ENCODE data around the gene MROH2A. TPM values are rescaled to one million over a fixed set of nuclear protein-coding genes. Genes with fewer than 3 reads are reported as not detected.

MROH2A gene
- total RNA-seq, 4 donors from 2014 or later: not detected

- H3K27me3 ChIP-seq: no peaks in the 10 kb centered on the region
- no peak for TF ChIP-seq EP300 (IDR thresholded peaks at IDR 0.05)
- no peak for TF ChIP-seq CTCF (IDR thresholded peaks at IDR 0.05)
- TF ChIP-seq POLR2A (IDR thresholded peaks at IDR 0.05): no peak
- DNase-seq (ENCODE audit: low spot score in 2 of 2): no peak
- no peaks in the 10 kb centered on the region for H3K36me3 ChIP-seq
- H3K27ac ChIP-seq: no peak overlapping the region
- WGBS, 2 donors: 100% methylated on average over 1 of the region's 1 CpG
- H3K4me1 ChIP-seq: no peaks in the 10 kb centered on the region
- H3K4me3 ChIP-seq: no peak overlapping the region
- no peaks in the 10 kb centered on the region for H3K9me3 ChIP-seq
Measured at GRCh38 chr2:233845301-233846060, 67.4 kb downstream of the MROH2A start.

GRCh38 chr2:233846387-233847247 is 68.5 kb downstream of the MROH2A start:
- WGBS, 2 donors: 85 to 87% methylated on average over 16 of the region's 16 CpGs
- no peaks in the 10 kb centered on the region for H3K9me3 ChIP-seq
- no peak for DNase-seq (ENCODE audit: low spot score in 2 of 2)

GRCh38 chr2:233847248-233847898 is 69.2 kb downstream of the MROH2A start:
- no peak overlapping the region for H3K27ac ChIP-seq
- no peaks in the 10 kb centered on the region for H3K4me1 ChIP-seq
- WGBS, 2 donors: 95 to 98% methylated on average over 13 of the region's 13 CpGs
- no peak for DNase-seq (ENCODE audit: low spot score in 2 of 2)
- TF ChIP-seq EP300 (IDR thresholded peaks at IDR 0.05) (no peak), POLR2A (IDR thresholded peaks at IDR 0.05) (no peak), CTCF (IDR thresholded peaks at IDR 0.05) (no peak)
- no peak overlapping the region for H3K4me3 ChIP-seq
- H3K9me3 ChIP-seq: no peaks in the 10 kb centered on the region
- H3K27me3 ChIP-seq: no peaks in the 10 kb centered on the region
- no peaks in the 10 kb centered on the region for H3K36me3 ChIP-seq

More at GRCh38 chr2:233846387-233847247, 68.5 kb downstream of the MROH2A start:
- Histone ChIP-seq H3K4me1 (no peaks in the 10 kb centered on the region), H3K27ac (no peak overlapping the region), H3K36me3 (no peaks in the 10 kb centered on the region), H3K4me3 (no peak overlapping the region), H3K27me3 (no peaks in the 10 kb centered on the region)
- TF ChIP-seq CTCF (IDR thresholded peaks at IDR 0.05): no peak
- TF ChIP-seq EP300 (IDR thresholded peaks at IDR 0.05): no peak
- TF ChIP-seq POLR2A (IDR thresholded peaks at IDR 0.05): no peak

- Histone ChIP-seq H3K4me3 (no peak overlapping the region), H3K27ac (no peak overlapping the region), H3K9me3 (no peaks in the 10 kb centered on the region), H3K4me1 (peaks cover 0 to 2% (median 0%) of the 10 kb centered on the region in 4 donors), H3K36me3 (no peaks in the 10 kb centered on the region), H3K27me3 (no peaks in the 10 kb centered on the region)
- WGBS, 2 donors: 94 to 96% methylated on average over 13 of the region's 13 CpGs
- TF ChIP-seq CTCF (IDR thresholded peaks at IDR 0.05) (no peak), POLR2A (IDR thresholded peaks at IDR 0.05) (no peak), EP300 (IDR thresholded peaks at IDR 0.05) (no peak)
- DNase-seq (ENCODE audit: low spot score in 2 of 2): no peak
Measured at GRCh38 chr2:233848276-233848675, 70.1 kb downstream of the MROH2A start.

All from tibial nerve (tissue), 4 donors.